GM21526 (cell line): ENCODE results near the gene RNF180.
"Not testable (repeated sequence)": the region's sequence is repeated elsewhere in the genome, so short reads cannot be mapped to it uniquely, and the experiment has no call there.

Experiments
- ATAC-seq: cut with Tn5 transposase; IDR thresholded peaks from one replicate; pipeline ENCODE4 v1.9.1; 2021; ENCODE audit warnings: moderate library complexity; ENCODE audit not compliant: unreplicated experiment, low FRiP score

RNF180 gene

DNA sequence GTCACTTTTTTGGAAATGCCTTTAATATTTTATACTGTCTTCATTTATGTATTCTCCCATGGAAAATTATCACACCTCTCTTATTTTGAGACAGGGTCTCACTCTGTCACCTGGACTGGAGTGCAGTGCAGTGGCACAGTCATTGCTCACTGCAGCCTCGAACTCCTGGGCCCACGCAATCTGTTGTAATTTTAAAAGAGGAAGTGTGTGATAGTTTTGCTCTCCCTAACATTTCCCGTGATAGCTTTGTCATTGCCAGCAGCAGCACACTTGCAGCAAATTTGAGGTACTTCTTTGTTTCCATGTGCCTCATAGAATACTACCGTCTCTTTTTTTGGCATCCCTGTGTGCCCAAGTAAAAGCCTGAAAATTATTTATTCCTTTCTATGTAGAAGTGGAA lies 103.5 kb downstream of the RNF180 start:
- no peak for ATAC-seq

DNA sequence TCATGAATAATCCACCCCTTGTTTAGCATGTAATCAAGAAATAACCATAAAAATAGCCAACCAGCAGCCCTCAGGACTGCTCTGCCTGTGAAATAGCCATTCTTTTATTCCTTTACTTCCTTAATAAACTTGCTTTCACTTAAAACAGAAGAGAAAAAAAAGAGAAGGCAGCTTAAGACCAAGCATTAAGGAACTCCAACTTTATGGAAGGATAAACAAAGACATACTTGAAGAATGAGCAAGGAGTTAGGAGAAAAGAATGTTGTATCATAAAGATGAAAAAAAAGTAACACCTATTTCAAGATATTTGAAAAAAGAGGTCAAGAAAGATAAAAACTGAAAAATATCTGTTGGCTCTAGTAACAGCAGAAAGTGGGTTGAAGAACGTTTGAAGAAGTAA lies 107.6 kb downstream of the RNF180 start:
- no peak for ATAC-seq

DNA sequence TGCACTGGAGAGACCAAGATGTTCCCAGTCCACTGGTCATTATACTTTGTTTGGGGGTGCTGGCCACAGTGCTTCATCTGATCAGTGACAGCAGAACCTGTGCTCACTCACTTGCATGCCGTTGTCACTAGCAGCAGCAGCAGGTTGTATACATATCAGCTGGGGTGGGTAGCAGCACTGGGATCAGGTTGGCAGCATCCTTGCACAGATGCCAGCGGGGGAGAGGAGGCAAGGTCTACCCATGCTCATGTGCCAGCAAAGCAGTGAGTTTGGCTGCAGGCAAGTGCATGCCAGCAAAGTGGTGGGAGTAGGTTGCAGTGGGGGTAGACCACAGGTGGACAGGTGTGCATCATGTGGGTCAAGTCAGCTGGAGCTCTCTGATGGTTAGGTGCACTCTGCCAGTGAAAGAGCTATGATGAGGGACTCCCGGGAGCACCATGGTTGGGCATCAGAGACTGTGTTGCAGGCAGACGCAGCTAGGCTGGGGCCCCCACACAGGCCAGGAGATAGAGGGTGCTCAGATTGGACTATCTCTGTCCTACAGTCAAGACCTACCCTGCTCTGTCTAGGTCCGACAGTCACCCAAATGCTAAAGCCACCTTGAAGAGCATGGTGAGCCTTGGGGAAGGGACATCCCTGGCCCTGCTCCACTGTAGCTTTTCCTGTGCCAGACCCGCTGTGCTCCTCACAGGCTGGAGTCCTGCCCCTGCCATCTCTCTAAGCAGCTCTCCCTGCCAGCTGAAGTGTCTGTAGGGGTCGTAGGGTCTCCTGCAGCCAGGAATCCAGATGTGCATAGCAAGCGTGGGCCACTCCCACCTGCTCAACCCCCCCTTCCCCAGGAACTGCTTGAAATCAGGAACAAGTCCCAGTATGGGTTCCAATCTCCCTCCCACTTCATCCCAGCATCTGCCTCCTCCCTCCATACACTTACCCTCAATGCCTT lies 119.8 kb downstream of the RNF180 start:
- no peak for ATAC-seq

DNA sequence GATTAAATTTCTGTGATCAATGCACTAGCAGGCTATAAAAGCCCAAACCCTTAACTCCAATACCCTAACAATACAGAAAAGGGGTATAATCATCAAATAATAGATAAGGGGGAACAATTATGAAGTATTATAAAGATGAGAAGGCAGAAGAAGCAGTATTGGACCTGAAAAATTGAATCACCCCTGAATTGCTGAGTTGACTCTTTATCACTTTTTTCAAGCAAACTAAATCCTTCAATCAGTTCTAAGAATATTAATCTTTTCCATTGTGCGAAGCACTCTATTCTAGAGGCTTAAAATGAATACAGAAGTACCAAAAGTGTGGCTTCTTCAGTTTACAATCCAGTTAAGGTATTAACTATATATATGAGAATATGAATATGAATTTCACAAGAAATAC lies 120.7 kb downstream of the RNF180 start:
- ATAC-seq, result no peak

DNA sequence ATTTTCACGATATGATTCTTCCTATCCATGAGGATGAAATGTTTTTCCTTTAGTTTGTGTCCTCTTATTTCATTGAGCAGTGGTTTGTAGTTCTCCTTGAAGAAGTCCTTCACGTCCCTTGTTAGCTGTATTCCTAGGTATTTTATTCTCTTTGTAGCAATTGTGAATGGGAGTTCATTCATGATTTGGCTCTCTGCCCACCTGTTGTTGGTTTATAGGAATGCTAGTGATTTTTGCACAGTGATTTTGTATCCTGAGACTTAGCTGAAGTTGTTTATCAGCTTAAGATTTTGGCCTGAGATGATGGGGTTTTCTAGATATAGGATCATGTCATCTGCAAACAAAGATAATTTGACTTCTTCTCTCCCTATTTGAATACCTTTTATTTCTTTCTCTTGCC lies 122.9 kb downstream of the RNF180 start:
- not testable (repeated sequence) for ATAC-seq

DNA sequence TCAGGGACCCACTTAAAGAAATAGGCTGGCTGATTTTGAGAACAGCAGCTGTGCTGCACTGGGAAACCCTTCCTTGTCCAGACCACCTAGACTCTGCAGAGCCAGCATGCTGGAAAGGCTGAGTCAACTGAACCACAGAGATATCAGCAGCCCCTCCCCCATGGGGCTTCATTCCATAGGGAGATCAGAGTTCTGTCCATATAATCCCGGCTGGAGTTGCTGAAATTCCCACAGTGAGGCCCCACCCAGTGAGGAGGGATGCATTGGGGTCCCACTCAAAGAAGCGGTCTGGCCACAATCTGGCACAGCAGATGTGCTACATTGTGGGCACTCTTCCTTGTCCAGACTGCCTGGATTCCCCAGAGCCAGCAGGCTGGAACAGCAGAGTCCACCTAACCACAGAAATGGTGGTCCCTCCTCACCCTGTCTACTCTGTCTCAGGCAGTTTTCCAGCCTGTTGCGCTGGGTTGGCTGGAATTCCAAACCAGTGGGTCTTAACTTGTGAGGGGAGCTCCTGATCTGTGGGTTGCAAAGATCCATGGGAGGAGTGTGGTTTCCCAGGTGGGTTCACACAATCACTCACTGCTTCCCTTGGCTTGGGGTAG lies 127.1 kb downstream of the RNF180 start:
- ATAC-seq, result no peak

DNA sequence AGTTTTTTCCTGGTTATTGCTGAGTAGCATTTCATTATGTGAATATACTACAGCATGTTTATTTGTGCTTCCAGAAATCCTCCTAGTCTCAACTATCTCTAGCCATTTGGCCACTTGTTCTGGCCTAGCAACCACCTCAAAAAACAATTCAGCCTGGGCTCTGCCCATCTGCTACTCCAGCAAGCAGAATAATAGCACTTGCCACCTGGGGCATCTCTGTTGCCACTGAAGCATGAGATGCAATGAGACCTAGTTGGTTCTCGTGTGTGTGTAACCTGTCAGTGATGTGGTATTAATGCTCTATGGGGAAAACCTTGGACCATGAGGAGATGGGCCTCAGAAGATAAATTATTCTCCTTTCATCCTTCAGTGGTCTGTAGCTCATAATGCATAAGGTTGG lies 129.5 kb downstream of the RNF180 start:
- ATAC-seq, result no peak

DNA sequence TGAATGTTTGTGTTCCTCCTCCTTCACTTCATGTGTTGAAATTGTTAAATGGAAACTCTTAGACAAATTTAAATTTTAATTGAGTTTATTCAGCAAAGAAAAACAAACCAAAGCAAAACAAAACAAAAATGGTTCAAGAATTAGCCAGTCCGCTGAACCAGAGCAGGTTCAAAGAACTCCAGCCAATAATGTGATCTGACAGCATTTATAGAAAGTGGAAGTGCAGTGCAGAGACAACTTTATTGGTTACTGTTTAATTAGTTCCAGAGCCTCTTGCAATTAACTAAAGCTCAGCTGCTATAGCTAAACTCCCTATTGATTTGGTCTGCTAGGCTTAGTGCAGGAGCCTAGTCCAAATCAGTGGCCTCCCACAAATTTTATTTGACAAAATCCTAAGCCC lies 132.9 kb downstream of the RNF180 start:
- ATAC-seq, result no peak

DNA sequence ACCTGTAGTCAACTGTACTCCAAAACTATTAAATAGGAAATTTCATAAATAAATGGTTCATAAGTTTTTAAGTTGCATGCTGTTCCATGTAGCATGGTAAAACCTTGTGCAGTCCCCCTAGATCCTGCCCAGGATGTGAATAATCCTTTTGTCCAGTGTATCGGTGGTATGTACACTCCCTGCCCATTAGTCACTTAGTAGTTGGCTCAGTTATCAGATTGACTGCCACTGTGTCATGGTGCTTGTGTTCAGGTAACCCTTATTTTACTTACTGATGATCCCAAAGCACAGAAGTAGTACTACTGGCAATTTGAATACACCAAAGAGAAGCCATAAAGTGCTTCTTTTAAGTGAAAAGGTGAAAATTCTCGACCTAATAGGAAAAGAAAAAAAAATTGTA lies 134.2 kb downstream of the RNF180 start:
- ATAC-seq, result no peak

DNA sequence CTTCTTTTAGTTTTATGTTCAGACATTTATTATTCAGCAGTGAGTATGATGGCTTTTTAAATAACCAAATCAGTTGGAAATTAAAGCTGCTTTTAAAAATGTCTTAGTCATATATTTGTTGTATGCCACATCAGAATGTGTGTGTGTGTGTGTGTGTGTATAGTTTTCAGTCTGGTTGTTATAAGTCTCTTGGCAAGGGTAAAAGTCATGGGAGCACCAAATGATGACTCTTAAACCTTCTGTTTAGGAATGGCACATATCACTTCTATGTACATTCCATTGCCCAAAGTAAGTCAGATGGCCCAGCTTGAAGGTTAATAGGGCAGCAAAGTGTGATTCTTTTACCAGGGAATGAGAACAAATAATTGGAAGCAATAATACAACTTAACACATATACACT lies 135.9 kb downstream of the RNF180 start:
- ATAC-seq, result no peak

DNA sequence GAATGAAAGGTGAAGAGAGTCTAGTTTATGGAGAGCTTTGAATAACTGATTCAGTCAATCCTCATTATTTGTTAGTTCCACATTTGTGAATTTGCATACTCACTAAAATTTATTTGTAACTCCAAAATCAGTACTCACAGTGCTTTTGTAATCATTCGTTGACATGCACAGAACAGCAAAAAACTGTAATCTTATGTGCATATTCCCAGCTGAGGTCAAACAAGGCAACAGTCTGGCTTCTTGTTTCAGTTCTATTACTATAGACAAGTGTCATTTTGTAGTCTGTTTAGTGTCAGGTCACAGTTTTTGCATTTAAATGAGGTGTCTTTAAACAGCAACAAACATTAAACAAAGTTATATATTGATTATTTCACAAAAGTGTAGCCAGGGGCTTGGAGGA lies 142.5 kb downstream of the RNF180 start:
- no peak for ATAC-seq

DNA sequence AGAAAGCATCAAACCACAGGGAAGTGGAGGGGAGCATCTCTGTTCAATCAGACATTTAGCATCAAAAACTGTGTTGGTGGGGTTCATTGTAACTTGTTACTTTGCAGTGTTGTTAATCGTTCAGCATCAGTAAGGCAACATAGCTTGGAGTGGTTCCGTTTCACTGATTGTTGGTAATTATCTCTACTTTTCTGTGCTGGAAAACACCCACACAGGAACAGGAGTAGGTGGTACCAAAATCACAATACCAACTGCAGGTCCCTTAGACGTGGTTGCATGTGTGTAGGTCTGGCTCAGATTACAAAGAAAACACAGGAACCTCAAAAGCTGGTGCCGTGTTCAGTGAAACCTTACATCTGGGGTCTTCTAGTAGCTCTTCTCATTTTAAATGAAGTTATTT lies 146.8 kb downstream of the RNF180 start:
- ATAC-seq, result no peak

DNA sequence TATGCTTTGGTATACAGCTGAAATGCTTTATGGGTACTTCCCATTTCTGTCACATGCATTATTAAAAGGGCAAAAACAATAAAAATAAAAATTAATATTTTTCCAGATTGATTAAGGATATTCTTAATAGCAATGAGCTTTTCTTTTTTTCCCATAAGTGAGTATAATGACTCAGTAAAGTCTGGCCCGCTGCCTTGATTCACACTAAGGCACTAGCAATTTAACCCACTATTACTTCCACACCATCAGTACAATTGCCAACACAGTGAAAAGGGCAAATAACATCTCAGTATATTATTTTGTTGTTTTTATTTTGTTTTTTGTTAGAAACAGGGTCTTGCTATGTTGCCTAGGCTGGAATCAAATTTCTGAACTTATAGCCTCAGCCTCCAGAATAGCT lies 150.1 kb downstream of the RNF180 start:
- no peak for ATAC-seq

DNA sequence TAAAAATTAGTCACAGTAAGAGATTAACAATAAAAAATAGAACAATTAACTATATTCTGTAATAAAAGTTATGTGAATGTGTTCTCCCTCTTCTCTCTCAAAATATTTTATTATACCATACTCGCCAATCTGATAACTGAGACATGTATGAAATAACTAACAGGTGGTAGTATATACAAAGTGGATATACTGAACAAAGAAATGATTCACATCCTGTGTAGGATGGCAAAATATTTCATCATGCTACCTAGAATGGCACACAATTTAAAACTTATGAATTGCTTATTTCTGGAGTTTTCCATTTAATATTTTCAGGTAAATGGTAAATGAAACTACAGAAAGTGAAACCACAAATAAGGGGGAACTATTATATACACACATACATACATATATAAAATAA lies 152.5 kb downstream of the RNF180 start:
- ATAC-seq, result no peak

DNA sequence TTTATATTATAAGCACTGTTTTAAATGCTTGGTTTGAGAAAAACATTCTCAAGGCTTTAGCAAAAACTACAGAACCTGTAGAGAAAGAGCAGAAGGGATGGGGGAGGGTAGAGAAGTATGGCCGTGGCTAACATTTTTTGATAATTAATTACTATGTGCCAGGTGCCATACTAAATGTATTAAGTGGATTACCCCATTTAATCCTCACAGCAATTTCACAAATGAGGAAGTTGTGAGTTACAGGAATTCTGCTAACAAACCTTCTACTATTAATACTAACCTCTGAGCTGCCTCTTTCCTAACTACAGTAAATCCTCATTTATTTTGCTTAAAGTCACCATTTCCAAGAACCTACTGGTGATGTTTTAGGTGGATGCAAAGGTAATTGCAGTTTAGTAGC lies 157.9 kb downstream of the RNF180 start:
- no peak for ATAC-seq

DNA sequence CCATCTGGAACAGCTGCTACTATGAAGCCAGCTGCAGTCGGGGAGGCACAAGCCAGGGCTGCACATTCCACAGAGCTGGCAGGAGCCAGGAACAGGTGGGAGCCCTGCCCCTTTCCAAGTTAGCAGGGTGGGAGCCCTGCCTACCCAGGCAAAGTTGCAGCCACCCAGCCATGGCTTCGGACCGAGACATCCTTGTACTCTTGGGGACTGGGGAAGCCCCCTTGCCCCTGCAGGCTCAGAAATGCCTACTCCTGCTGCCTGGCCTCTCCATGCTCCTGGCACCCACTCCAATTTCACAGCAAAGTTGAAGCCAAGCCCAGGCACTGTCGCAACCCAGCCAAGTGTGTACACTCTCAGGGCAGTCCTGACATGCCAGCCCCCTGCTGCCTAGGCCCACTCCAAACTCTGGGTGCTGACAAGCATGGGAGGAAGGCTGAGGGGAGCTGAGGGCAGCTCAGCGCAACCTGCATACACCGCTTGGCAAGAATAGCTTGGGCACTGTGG lies 165.1 kb downstream of the RNF180 start:
- ATAC-seq, result no peak

DNA sequence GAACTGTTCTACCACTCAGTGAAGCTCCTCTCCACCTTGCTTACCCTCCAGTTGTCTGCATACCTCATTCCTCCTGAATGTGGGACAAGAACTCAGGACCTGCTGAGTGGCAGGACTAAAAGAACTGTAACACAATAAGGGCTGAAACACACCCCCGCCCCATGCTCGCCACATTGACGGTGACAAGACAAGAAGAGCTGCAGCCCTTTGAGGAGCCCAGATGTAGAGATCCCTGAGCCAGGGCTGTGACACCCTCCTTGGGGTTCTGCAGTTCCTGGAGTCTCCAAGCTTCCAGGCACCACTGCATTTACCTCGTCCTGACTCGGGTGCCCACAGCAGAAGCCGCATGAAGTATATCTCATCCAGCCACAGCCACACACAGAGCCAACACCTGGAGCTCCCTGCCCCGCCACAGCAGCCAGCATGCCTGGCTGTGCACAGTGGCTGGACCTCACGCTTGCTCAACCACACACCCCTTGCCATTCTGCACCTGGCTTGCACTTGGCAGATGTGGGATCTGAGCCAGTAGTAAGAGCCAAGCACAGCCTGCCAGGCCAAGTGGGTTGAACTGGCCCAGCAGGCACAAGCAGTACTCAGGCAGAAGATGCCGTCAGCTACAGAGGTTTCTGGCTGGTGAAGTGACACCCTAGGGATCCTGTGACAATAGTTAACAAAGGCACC lies 166.1 kb downstream of the RNF180 start:
- ATAC-seq, result no peak

DNA sequence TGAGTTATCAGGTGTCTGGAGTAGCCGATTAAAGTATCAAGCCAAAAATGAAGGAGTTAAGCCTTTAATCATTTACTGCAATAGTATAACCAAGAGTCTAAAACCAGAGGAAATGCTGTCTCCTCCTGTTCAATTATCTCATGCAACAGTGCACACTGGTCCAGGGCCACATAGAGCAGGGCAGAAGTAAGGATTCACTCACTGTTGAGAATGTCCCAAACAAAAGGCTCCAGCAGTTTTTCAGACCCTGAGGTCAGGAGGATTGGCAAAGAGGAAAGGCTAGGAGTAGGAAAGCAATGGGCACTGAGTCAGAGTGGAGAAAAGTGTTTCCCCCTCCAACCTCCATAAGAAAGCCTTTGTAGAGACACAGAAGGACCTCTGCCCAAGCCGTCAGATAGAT lies 168.2 kb downstream of the RNF180 start:
- ATAC-seq, result no peak

DNA sequence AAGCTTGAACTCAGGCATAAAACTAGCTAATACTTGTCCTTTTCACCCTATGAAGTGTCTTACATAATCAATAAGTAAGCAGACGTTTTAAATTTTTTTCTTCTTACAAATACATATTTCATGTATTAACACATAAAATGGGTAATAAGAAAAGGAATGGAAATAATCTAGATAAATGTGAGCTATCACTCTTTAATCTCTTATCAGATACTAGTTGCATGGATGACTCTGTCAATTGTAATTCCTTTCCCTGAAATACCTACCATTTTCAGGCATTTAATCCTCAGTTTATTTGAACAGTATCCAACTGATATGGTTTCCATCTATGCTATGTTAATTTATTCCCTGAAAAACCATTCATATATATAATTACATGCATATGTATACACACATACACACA lies 174.1 kb downstream of the RNF180 start:
- no peak for ATAC-seq

DNA sequence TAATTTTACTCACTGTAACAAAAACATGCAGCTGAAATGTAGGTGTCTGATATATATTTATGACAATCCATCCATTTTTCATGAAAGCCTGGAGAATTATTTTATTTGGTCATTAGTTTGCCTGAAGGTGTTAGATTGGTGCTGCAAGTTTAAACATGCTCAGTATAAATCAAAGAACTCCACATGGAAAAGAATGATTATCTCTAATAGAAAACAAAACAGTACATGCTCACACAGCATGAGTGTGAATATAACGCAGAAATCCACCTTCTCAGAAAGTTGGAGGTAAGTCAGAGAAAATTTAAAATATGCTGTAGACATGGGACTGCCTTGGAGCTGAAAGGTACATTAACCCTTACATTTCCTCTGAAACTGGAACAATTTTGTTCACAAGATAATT lies 174.7 kb downstream of the RNF180 start:
- no peak for ATAC-seq

DNA sequence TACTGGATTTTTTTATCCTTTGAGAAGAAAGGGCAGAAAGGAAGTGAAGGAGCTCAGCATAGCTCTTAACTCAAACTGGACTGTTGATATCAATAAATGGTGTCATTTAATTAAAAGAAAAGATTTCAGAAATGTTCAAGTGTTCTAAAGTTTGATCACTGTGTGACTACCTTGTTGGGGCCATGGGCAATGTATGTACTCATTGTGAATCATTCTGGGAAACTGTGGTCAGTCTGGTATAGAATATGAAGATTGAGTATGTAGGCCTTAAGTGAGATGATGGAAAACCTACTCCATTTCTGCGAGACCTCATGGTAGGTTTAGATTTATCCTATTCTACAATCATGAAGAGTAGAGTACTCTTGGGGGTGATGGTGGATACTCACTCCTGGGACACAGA lies 175.7 kb downstream of the RNF180 start:
- ATAC-seq, result no peak
